Kidney epithelial cell (primary cell): ENCODE data around the gene RALY. TPM values are rescaled to one million over a fixed set of nuclear protein-coding genes. Genes with fewer than 3 reads are reported as not detected.

Source experiments
- DNase-seq: peaks from one replicate; pipeline ENCODE4 v3.0.0-alpha.2; 2010; ENCODE audit warnings: low read depth
- H3K27me3 ChIP-seq: 2 replicates; pipeline ENCODE4 v1.6.0; 2011; ENCODE audit warnings: low read length; ENCODE audit not compliant: control insufficient read depth, insufficient read depth
- H3K36me3 ChIP-seq: 2 replicates; pipeline ENCODE4 v1.5.1; 2011; ENCODE audit warnings: low read length; ENCODE audit not compliant: control insufficient read depth, insufficient read depth
- H3K4me3 ChIP-seq: 2 replicates; pipeline ENCODE4 v1.5.1; 2011; ENCODE audit warnings: low read depth, mild to moderate bottlenecking, control low read depth, low read length
- total RNA-seq: library from RNA; depleted of rRNA; stranded (reverse); fragments of >200 nt; gene quantifications from 2 replicates; pipeline ENCODE4 v1.2.3, GENCODE V29; 2015
- TF ChIP-seq, protein P1 (sequence below): IDR thresholded peaks from 2 replicates; pipeline ENCODE4 v1.5.1; 2011; ENCODE audit warnings: mild to moderate bottlenecking, moderate library complexity, low read length, control low read depth, inconsistent platforms; ENCODE audit not compliant: insufficient read depth, poor library complexity, severe bottlenecking

Gene RALY
- total RNA-seq, 1 donor from 2014 or later = 138 TPM

DNA sequence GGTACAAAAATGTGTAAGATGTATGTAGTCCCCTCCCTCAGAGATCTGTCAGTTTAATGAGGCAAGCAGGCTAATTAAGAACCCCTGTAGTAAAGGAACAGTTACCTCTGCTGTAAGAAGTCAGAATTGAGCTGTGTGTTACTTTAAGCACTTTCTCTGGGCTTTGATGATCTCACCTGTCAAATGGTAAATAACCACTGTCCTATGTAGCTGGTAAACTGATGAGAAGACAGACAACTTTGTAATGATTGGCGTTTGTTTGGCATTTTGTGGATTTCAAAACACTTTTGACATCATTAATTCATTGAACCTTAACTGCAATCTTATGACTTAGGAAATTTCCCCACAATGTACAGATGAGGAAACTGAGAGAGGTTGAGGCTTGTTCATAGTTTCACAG, 55.7 kb downstream of the RALY start:
- Histone ChIP-seq H3K4me3 (no peak overlapping the region), H3K27me3 (no peaks in the 10 kb centered on the region), H3K36me3 (no peaks in the 10 kb centered on the region)
- DNase-seq = no peak
- TF ChIP-seq, protein P1, sequence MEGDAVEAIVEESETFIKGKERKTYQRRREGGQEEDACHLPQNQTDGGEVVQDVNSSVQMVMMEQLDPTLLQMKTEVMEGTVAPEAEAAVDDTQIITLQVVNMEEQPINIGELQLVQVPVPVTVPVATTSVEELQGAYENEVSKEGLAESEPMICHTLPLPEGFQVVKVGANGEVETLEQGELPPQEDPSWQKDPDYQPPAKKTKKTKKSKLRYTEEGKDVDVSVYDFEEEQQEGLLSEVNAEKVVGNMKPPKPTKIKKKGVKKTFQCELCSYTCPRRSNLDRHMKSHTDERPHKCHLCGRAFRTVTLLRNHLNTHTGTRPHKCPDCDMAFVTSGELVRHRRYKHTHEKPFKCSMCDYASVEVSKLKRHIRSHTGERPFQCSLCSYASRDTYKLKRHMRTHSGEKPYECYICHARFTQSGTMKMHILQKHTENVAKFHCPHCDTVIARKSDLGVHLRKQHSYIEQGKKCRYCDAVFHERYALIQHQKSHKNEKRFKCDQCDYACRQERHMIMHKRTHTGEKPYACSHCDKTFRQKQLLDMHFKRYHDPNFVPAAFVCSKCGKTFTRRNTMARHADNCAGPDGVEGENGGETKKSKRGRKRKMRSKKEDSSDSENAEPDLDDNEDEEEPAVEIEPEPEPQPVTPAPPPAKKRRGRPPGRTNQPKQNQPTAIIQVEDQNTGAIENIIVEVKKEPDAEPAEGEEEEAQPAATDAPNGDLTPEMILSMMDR = no peak

DNA sequence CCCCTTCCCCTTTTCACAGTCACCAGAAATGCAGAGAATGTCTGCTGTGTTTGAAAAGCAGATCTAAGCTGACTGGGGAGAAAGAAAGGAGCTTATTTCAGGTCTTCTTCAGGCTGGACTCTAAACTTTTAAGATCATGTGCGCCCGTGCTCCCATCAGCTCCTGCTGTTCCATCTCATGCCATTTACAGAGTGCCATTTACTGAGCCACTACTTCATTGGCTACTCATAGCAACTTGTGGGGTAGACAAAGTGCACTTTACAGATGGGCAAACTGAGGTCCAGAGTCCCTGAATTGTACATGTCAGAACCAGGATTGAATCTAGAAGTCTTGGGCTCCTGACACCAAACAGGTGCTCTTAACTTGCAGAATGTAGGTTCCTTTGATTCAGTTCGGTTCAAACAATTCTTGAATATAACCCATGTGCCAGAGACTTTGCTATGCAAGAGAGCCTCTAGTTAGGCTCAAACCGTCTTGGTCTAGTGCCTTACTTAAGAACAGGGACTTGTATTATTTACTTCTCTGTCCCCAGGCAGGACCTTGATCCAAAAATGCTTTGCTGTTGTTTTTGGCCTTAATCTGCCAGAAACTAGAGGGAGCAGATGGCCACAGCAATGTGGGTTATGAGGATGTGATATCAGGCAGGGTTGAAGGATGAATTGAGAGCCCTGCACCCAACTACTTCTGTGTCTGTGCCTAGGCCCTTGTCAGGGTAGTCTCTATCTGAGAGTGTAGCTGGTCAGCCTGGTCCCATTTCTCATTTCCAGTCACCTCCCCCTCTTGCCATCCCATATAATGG, 56.4 kb downstream of the RALY start:
- TF ChIP-seq, protein P1 = no peak

GRCh38 chr20:34052414-34052813, 58.7 kb downstream of the RALY start:
- TF ChIP-seq, protein P1 = no peak
- no peak for DNase-seq
- no peak overlapping the region for H3K4me3 ChIP-seq

More for the DNA sequence above, 56.4 kb downstream of the RALY start:
- Histone ChIP-seq H3K27me3 (no peaks in the 10 kb centered on the region), H3K4me3 (no peak overlapping the region), H3K36me3 (no peaks in the 10 kb centered on the region)
- no peak for DNase-seq

DNA sequence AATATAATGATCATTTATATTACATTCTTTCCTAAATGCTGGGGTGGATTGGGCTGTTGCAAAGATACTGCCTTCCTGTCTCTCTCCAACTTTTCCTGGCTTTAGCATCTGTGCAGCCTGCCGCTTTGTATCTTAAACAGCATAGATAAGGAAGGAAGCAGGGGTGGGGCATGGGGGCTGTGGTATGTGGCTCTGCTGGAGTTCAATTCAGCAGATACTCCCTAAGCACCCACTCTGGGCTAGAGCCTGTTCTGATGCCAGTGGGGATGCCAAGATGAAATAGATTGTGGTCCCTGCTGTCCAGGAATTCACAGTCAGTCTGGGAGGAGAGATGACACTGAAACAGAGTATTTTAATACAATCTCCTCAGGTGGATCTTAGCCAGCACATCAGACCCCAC, 61.6 kb downstream of the RALY start:
- Histone ChIP-seq H3K36me3 (no peaks in the 10 kb centered on the region), H3K27me3 (no peaks in the 10 kb centered on the region), H3K4me3 (no peak overlapping the region)
- DNase-seq = no peak
- TF ChIP-seq, protein P1 = no peak

More at GRCh38 chr20:34052414-34052813, 58.7 kb downstream of the RALY start:
- Histone ChIP-seq H3K36me3 (no peaks in the 10 kb centered on the region), H3K27me3 (no peaks in the 10 kb centered on the region)

DNA sequence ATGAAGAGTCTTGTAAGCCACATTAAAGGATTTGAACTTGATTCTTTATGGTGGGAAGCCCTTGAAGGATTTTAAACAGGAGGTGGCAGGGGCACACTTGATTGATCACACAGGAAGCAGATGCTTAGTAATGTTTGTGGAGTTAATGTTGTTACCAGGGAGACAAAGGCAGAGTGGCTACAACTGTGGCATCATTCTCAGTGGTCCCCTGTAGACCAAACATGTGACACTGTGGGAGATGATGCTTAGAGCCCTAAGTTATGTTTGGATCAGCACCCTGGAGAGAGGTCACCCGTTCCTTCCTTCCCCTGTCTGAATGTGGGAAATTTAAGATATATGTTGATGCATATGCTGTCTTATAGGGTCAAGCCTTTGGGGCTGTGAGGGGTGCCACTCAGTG, 65.1 kb downstream of the RALY start:
- TF ChIP-seq, protein P1 = no peak
- Histone ChIP-seq H3K4me3 (no peak overlapping the region), H3K36me3 (no peaks in the 10 kb centered on the region), H3K27me3 (no peaks in the 10 kb centered on the region)
- DNase-seq = peak; percentile 19

- Histone ChIP-seq H3K4me3 (no peak overlapping the region), H3K36me3 (no peaks in the 10 kb centered on the region), H3K27me3 (no peaks in the 10 kb centered on the region)
- no peak for DNase-seq
- TF ChIP-seq, protein P1 = no peak
Measured at GRCh38 chr20:34060970-34061369, 67.3 kb downstream of the RALY start.
